ENCODE data around the gene MS4A7. TPM values are rescaled to one million over a fixed set of nuclear protein-coding genes. Genes with fewer than 3 reads are reported as not detected.

MS4A7 gene
- total RNA-seq, 1 experiment from 2014 or later, result 0.22 TPM

DNA sequence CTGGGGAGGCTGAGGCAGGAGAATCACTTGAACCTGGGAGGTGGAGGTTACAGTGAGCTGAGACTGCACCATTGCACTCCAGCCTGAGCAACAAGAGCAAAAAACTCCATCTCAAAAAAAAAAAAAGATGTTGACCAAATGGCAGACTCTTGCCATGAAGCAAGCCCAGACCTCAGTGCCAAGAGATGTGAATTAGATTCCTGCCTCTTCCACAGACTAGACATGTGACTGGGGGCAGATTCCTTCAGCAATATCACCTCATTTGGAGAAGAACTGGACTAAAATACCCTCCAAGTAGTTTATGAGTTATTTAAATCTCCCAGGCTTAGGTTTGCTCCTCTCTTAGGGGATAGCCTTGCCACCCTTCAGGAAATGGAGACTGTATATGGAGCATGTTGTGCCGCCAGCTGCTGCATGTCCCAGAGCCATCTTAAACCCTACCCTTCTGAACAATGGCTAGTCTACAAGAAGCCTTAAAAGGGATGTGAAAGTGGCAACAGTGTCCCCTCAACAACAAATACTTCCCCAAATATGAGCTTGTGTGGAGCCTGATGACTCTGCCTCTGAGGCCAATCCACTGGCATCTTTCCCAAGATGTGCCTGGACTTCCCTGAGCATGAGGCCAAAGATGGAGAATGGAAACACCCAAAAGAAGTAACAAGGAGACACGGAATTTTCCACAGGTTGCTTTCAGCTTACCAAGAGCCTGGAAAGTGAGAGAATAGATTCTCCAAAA, 763 bp upstream of the MS4A7 start:
- Histone ChIP-seq H3K79me2 (ENCODE audit: insufficient read depth, low read length) (no peaks in the 10 kb centered on the region), H3K4me2 (ENCODE audit: low read length) (no peak overlapping the region), H3K4me3 (replicated peaks in 1 of 2; ENCODE audit: low read depth in 1 of 2, low read length in 2 of 2) (no peak overlapping the region), H3K9me3 (ENCODE audit: control insufficient read depth in 1 of 2, insufficient read depth in 1 of 2, low read depth in 1 of 2, low read length in 2 of 2) (no peaks in the 10 kb centered on the region), H3K27ac (ENCODE audit: low read depth, low read length) (no peak overlapping the region), H3K36me3 (ENCODE audit: control insufficient read depth in 1 of 2, insufficient read depth in 2 of 2, low read length in 2 of 2) (no peaks in the 10 kb centered on the region), H3K9ac (ENCODE audit: low read length) (no peak overlapping the region), H4K20me1 (ENCODE audit: insufficient read depth) (no peaks in the 10 kb centered on the region), H3K4me1 (ENCODE audit: control insufficient read depth in 1 of 2, insufficient read depth in 2 of 2, low read length in 2 of 2) (no peaks in the 10 kb centered on the region), H3K27me3 (ENCODE audit: insufficient read depth, low read length) (no peaks in the 10 kb centered on the region), H3K9me2 (ENCODE audit: insufficient read depth) (no peaks in the 10 kb centered on the region), H2AFZ (ENCODE audit: low read depth, low read length, poor library complexity, severe bottlenecking) (no peak overlapping the region)
- RAD21 ChIA-PET (ENCODE audit: low non-redundant PET in 1 of 2, low total read pairs in 2 of 2, uncharacterized antibody in 2 of 2, unreplicated experiment in 2 of 2), result no interaction called here
- DNase-seq (ENCODE audit: low read depth, low spot score), result no peak
- POLR2A ChIA-PET, result no interaction called here
- CTCF ChIA-PET, result no interaction called here
- no TSS peak for BruUV-seq (replicated peaks)
- no peak for ATAC-seq
- no peak for TF ChIP-seq ZFX (IDR thresholded peaks at IDR 0.05)
- intact Hi-C loops (cut with micrococcal nuclease), result no loop called here

DNA sequence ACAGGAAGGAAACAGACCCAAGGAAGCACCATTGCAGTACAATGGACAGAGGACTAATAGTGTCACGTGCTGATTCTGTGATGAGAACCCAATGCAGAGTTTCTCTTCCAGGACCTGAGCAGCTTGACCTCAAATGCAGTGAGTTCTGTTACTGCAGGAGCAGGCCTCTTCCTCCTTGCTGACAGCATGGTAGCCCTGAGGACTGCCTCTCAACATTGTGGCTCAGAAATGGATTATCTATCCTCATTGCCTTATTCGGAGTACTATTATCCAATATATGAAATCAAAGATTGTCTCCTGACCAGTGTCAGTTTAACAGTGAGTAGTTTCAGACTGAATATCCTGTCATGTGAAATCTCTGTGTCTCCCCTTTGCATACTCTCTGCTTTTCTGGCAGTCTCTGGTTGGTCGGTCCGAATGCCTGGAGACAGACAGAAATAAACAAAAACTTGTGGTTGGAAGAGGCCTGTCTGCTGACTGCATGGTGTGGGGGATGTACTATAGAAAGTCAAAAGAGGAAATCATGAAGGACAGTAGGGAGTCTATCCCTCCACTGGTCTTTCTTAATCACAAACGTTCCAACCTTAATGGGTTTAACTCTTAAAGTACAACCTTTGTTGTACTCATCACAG, 11.1 kb downstream of the MS4A7 start:
- no peak overlapping the region for H3K9ac ChIP-seq (ENCODE audit: low read length)
- no TSS peak for BruUV-seq (replicated peaks)
- H3K79me2 ChIP-seq (ENCODE audit: insufficient read depth, low read length), result no peaks in the 10 kb centered on the region
- ATAC-seq, result no peak
- no peaks in the 10 kb centered on the region for H3K9me2 ChIP-seq (ENCODE audit: insufficient read depth)
- H3K9me3 ChIP-seq (ENCODE audit: control insufficient read depth in 1 of 2, insufficient read depth in 1 of 2, low read depth in 1 of 2, low read length in 2 of 2), result no peaks in the 10 kb centered on the region
- no peaks in the 10 kb centered on the region for H4K20me1 ChIP-seq (ENCODE audit: insufficient read depth)
- RAD21 ChIA-PET (ENCODE audit: low non-redundant PET in 1 of 2, low total read pairs in 2 of 2, uncharacterized antibody in 2 of 2, unreplicated experiment in 2 of 2), result no interaction called here
- H3K4me2 ChIP-seq (ENCODE audit: low read length), result no peak overlapping the region
- no peak overlapping the region for H3K4me3 ChIP-seq (replicated peaks in 1 of 2; ENCODE audit: low read depth in 1 of 2, low read length in 2 of 2)
- no peak for DNase-seq (ENCODE audit: low read depth, low spot score)
- TF ChIP-seq ZNF274 (IDR thresholded peaks at IDR 0.05; ENCODE audit: low read depth, low read length) (no peak), CEBPB (IDR thresholded peaks at IDR 0.05; ENCODE audit: low read depth) (no peak), CBX3 (IDR thresholded peaks at IDR 0.05; ENCODE audit: low read depth) (no peak), EZH2 (IDR thresholded peaks at IDR 0.05) (no peak), TCF7L2 (IDR thresholded peaks at IDR 0.05; ENCODE audit: borderline replicate concordance, extremely low read depth, insufficient read depth, insufficient read length) (no peak), POLR2A (IDR thresholded peaks at IDR 0.05; ENCODE audit: borderline replicate concordance, extremely low read depth, insufficient read depth, insufficient read length) (no peak), JUND (IDR thresholded peaks at IDR 0.05) (no peak), EGR1 (IDR thresholded peaks at IDR 0.05; ENCODE audit: low read depth) (no peak), EZH2phosphoT487 (IDR thresholded peaks at IDR 0.05; ENCODE audit: borderline replicate concordance) (no peak)
- no peaks in the 10 kb centered on the region for H3K36me3 ChIP-seq (ENCODE audit: control insufficient read depth in 1 of 2, insufficient read depth in 2 of 2, low read length in 2 of 2)
- no peaks in the 10 kb centered on the region for H3K4me1 ChIP-seq (ENCODE audit: control insufficient read depth in 1 of 2, insufficient read depth in 2 of 2, low read length in 2 of 2)
- no peak overlapping the region for H3K27ac ChIP-seq (ENCODE audit: low read depth, low read length)
- POLR2A ChIA-PET, result no interaction called here
- intact Hi-C loops (cut with micrococcal nuclease), result no loop called here
- no peak overlapping the region for H2AFZ ChIP-seq (ENCODE audit: low read depth, low read length, poor library complexity, severe bottlenecking)
- CTCF ChIA-PET, result no interaction called here
- H3K27me3 ChIP-seq (ENCODE audit: insufficient read depth, low read length), result no peaks in the 10 kb centered on the region

Measured in HCT116 (cell line).